GM15510 (cell line): ENCODE measurements around the gene NAV3.

Source experiments
- POLR2A ChIP-seq: IDR thresholded peaks from 3 replicates; pipeline ENCODE4 v1.6.1; 2011; ENCODE audit warnings: borderline replicate concordance; ENCODE audit not compliant: insufficient read length; ENCODE audit errors: extremely low read depth

Gene NAV3

DNA sequence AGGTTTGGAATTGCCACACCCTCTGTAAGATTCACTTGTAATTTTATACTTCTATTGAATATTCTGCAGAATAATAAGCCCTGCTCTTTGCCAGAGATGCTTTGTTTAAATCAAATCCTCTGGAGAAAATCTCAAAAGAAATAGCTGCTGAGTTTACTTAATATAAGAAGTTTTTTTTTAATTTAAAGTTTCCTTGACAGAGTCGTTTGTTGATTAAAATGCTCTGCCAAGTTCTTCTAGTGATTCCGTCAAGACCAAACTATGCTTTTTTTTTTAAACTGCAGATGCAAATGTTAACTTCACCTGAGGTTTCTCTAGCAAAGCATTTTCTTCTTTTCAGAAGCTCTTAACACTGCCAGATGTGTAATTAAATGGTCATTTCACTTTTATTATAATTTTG is 13.4 kb upstream of the NAV3 start:
- no peak for TF ChIP-seq POLR2A

DNA sequence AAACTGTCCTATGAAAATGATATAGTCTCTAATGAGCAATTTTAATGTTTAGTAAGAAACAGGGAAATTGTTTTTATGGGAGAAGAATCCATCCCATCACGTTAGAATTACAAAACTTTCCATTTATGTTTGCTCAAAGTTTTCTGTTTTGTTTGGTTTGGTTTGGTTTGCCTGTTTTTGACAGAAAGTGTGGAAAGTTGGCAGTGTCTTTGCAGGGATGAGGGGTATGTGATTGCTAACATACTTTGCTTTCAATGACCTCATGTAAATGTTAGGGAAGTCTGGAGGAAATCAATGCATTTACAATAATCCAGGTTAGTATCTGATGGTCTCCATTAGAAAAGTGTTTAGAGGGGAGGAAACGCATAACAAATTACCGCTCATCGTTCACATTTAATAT is 12.3 kb upstream of the NAV3 start:
- no peak for TF ChIP-seq POLR2A

DNA sequence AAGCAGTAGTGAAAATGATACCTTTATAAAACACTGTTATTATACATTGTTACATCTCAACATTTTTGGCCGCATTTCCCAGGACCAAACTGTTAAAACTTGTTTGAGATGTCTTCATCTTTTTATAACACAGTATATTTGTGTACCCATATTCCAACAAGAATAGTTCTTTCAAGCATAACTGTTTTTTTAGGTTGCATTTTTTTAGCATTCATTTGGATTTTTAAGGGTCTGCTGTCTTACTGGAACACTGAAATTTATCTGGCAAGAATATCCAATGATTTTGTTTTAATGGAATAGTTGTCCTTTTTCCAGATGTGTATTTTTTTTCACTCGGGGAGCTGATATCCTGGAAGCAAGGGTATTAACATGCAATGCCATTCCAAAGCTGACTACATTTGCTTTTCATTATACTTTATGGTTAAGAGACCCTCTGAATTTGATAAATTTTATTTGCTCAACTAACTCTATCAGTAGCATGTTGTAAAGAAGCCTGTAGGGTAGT is 8.9 kb upstream of the NAV3 start:
- TF ChIP-seq POLR2A: no peak

DNA sequence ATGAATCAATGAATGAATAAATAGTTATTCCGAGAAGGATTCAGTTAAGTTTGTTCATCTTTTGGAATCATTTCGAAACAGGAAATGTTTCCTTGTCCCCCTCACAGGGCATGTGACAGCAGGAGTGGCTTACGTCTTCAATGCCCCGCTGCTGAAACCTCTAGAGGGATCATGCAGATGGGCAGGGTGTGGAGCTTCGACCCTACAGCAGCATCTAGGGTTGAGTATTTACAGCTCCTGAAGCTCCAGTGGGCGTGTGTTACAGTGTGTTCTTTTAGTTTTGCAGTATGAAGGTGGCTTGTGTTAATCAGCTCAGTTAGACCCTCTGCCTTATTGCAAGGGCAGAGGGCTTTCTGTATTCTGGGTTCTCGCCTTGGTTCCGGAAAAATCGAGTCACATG is 2.6 kb downstream of the NAV3 start:
- TF ChIP-seq POLR2A: no peak

DNA sequence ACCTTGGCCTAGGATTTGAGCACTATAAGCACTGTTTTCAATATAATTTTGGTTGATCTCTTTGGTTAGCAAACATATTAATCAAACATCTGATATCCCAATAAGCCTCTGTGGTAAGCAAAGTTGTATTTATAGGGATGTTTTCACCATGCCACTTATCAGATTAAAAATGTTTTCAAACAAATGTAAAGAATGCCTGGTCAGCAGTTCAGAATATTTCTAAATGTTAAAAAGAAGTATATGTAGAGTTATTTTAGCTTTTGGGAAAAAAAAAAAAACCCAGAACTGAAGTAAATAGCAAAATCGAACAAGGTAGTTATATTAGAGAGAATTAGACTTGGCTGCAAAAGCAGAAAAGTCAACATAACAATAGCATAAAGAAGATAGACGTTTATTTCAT is 3.9 kb downstream of the NAV3 start:
- TF ChIP-seq POLR2A: no peak

DNA sequence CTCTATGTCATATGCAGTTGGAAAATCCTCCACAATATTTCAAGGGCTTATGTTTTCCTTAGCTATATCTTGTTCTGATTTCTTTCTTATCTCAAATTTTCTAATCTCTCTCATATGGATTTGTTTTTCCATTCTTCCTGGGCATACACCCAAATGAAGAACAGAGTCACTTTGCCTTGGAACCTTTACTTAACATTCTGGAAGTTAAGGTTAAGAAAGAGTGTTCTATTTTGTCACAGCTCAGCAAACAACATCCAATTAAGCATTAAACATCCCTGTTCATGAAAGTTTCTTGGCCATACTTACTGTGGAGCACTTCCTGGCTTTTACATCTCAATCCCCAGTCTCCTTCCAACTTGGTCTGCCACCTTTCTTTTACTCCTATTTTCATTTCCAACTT is 5.3 kb downstream of the NAV3 start:
- TF ChIP-seq POLR2A: no peak

DNA sequence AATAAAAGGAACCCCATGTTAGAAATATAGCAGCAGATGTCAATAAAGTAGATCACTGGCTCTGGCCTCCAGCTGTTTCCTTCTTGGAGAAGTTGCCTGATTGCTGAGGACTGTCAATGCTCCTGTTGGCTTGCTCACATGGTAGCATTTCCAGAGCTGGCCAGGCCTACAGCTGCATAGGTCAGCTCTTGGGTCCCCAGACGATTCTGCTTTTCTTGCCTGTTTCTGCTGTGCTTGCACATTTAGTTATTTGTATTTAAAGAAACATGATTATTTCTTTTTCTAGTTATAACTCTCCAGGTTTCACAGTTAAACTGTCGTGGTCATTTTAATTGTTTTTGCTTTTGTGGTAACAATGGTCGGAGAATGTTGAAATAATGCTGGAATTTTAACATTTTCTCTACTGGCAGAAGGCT is 7.2 kb downstream of the NAV3 start:
- no peak for TF ChIP-seq POLR2A

DNA sequence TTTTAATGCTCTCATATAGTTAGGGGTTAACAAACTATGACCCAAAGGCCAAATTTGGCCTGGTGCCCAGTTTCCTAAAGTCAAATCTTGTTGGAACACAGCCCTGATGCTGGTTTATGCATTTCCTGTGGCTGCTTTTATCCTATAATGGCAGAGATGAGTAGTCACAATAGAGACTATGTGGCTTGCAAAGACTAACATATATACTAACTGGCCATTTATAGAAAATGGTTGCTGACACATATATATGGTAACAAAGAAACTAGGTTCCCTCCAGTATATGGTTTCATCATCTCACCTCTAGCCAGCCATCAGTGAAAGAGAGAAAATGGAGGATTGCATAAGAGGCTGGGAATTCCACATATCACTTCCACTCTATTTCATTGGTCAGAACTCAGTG is 10.8 kb downstream of the NAV3 start:
- TF ChIP-seq POLR2A: no peak

DNA sequence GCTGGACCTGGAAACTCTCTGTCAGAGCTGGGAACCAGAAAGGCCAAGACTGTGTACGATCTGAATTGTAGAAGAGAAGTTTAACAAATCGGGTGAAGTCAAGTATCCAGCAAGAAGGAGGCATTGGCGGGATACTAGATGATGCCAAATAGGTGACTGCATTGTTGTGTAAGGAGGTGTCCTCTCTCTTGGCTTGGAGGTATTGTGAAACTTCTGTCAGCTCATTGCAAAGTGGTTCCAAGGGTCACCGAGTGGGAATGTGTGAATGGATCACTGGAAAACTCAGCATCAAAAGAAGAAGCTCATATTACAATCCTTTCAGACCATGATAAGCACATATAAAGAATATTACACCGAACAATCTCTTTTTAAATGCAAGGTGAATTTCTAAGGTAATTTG is 11.7 kb downstream of the NAV3 start:
- no peak for TF ChIP-seq POLR2A

DNA sequence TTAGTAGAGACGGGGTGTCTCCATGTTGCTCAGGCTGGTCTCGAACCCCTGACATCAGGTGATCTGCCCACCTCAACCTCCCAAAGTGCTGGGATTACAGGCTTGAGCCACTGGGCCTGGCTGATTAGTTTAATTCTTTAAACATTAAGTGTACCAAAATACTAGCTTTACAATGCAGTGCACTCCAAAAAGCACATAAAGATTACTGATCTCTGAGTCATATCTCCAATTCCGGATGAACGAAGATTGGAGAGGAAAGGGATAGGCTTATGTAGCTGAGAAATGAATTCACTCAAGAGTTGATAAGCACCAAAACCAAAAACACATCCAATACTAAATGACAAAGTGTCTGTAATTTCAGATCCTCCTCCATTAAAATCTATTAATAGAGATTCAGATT is 15.1 kb downstream of the NAV3 start:
- TF ChIP-seq POLR2A: no peak

DNA sequence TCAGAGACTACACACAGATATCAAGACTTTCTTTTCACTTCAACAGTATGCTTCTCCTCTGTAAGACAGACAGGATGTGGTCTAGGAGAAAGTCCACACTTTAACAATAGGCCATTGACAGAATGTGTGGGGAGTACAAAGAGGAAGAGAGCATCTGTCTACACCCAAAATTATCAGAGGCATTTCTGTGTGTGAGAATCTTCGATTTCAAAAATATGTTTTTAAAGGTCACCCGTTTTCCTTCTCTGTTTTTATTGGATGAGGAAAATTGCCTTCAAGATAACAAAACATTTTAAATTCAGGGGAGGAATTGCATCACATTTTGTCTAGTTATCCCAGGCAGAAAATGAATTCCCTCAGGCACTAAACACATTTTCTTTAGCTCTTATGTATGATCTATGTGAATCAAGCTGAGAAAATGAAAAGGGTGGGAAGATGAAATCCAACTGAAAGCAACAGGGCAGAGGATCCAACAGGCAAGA is 16.4 kb downstream of the NAV3 start:
- no peak for TF ChIP-seq POLR2A

DNA sequence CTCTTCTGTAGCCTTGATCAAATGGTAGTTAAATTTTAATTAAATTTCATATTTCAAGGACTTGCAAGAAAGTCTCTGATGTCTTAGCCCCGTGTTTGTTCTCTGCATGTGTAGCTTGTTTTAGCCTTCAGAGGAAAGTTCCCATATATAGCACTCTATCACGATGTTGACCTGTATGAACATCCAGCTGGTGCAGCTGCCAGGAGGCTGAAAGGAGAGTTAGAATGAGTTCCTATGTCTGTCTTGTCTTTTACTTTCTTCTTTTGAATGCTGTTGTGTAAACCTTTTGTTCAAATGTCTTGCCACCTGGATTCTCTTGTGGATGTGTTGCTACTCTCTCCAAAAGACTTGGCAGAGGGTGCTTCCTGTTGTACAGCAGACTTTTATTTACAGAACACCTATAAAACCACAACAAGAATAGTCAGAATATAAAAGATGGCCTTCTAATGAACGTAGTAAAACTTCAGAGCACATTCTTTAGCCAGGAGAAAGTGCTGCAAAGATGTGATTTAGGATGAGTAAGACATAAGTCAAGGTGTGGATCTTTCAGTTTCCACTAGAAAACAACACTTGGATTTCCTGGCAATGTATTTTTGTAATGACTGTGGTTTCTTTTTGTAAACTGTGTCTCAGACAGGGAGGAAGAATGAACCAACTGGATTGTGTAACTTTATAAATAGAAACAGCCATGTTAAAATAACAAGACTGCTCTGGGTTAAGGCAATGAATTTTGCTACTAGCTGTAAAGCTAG is 17.2 kb downstream of the NAV3 start:
- no peak for TF ChIP-seq POLR2A

DNA sequence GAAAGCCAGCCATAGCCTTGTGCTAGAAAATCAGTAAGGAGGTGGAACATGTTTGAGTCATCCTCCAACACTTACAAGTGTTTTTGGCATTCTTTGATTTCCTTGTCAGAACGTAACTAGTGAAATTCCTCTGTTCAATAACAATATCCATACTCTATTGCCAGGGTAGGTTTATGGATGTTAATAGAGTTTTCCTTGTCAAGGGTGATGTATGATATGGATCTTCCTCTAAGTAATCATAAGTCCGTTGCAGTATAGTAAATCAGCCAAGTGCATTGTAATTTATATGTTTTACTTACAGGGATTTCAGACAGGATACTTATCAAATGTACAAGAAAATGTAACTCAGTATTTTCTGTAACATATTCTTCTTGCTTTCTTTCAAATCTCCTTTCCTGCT is 19.4 kb downstream of the NAV3 start:
- no peak for TF ChIP-seq POLR2A

DNA sequence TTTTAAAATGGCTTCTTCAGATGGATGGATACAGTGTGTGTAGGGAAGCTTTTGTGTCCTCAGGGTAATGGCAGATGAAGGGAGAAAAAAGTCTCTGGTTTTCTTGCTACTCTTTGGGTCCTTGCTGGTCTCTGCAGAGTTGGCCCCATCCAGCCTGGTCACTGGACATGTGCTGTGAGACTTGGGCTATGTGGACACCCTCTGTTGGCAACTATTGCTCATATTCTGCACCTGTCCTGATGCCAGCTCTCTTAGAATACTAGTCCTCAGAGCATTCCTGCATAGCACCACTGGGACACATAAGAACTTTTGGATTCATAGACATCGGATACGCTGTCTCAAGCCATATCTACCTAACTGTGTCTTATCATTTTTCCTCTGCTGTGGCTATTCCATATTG is 20.0 kb downstream of the NAV3 start:
- no peak for TF ChIP-seq POLR2A

DNA sequence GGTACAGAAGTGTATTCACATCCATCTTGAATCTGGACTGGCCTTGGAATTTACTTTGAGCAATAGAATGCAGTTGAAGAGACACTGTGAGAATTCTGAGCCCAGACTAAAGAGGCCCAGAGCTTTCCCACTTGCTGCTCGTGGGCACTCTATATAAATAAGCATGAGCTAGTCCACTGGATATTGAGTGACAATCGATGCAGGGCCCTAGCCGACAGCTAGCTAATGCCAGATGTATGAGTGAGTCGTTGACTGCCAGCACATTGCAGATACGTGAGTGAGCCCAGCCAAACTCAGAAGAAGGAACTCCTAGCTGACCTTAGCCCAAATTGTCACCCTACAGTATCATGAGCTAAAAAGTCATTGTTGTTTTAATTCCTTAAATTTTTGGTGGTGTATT is 24.9 kb downstream of the NAV3 start:
- no peak for TF ChIP-seq POLR2A

DNA sequence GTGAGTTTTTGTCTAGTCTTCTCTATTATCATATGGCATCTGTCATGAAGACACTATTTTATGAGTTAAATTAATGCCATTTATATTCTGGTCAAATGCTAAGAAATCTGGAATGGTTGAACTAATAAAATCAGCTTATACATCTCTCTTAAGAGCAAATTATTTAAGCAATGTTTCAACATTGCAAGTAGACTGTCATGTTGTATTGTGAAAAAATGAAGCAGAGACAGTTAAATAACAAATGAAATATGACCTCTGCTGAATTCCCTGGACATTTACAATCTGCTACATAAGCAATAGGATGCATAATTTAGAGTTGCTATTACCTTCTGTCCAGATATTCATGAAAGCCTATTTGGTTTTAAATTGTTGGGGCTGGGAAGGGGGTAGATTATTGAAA is 30.6 kb downstream of the NAV3 start:
- no peak for TF ChIP-seq POLR2A
